HG03571 (cell line): ENCODE measurements around the gene ATXN7L2.

Experiments
- ATAC-seq: cut with Tn5 transposase; IDR thresholded peaks from one replicate; pipeline ENCODE4 v1.9.1; 2021; ENCODE audit not compliant: unreplicated experiment

The ATXN7L2 gene

GRCh38 chr1:109474697-109475096 is 9.0 kb upstream of the ATXN7L2 start:
- ATAC-seq = no peak

DNA sequence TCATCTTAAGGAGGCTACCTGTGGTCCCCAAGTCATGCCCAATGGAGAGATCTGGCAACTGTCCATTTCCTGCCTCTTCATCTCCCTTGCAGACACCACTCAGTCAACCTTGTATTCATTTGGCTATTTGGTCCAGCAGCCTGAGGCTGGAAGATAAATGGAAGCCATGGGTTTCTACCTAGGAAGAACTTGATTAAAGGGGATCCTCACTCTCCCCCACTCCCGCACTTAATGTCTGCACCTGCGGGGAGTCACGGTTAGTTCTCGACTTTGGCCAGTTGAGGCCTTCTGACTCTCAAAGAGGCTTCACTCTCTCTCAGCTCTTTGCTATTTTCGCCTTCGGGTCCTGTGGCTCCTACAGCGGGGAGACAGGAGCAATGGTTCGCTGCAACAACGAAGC is 8.4 kb upstream of the ATXN7L2 start:
- no peak for ATAC-seq

DNA sequence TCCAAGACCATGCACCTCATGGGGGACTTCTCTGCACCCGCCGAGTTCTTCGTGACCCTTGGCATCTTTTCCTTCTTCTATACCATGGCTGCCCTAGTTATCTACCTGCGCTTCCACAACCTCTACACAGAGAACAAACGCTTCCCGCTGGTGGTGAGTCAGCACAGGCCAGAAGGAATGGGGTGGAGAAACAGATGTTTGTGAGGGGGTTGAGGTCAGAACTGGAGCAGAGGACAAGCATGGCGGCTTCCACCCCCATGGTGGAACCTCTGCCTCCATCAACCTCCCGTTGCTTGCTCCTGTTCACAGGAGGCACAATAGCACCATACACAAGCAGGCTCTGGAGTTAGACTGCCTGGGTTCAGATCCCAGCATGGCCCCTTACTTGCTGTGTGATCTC is 6.9 kb upstream of the ATXN7L2 start:
- ATAC-seq = no peak

DNA sequence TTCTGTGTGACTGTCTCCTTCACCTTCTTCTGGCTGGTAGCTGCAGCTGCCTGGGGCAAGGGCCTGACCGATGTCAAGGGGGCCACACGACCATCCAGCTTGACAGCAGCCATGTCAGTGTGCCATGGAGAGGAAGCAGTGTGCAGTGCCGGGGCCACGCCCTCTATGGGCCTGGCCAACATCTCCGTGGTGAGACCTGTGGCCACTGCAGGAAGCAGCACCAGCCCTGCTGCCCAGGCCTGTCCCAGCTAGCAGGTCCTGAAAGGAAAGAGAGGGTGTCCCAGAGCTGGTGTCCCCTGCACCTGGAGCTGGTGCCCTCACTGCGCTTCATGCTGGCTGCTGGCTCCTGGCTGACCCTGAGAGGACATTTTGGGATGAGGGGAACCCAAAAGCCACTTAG is 5.9 kb upstream of the ATXN7L2 start:
- ATAC-seq = no peak

DNA sequence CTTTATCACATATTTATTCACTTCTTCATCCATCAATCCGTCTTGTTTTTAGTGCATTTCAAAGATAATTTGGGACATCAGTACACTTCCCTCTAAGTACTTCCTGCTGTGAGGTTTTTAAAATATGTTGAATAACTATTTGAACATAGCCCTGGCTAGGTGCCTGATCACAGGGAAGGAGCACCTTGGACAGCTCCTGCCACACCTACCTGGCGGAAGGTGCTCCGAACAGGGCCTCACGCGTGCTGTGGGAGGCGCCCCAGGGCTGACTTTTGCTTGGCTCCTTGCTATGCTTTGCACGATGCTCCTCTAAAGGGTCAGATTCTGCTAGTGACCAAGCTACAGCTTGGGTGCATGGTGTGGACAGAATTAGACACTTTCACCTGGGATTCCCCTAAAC is 4.9 kb upstream of the ATXN7L2 start:
- no peak for ATAC-seq

GRCh38 chr1:109479311-109479710 is 4.4 kb upstream of the ATXN7L2 start:
- no peak for ATAC-seq

- no peak for ATAC-seq
These were observed 3.8 kb upstream of the ATXN7L2 start for GRCh38 chr1:109479901-109480300.

GRCh38 chr1:109481646-109482045 is 2.1 kb upstream of the ATXN7L2 start:
- no peak for ATAC-seq

DNA sequence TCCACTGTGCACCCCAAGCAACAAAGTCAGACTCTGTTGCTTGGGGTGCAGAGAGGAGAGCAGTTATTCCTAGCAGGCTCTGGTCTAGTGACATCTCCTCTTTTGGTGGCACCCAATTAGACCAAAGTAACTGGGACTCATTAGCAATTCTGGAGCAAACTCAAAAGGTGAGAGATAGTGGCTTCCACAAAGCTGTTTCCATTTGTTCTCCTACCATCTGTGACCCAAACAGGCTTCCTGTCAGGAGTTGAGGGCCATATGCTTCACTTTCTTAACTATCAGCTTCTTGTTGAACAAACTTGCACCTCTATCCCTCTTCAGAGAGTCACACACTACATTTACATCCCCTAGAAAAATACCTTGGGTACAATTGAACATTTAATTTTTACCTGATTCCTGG is 1.5 kb upstream of the ATXN7L2 start:
- no peak for ATAC-seq

GRCh38 chr1:109482791-109483671 is 674 bp upstream of the ATXN7L2 start:
- peak; percentile 23 for ATAC-seq

GRCh38 chr1:109484519-109484975 is 842 bp downstream of the ATXN7L2 start:
- no peak for ATAC-seq

GRCh38 chr1:109485001-109485400 is 1.3 kb downstream of the ATXN7L2 start:
- ATAC-seq = no peak

- ATAC-seq = no peak
These were observed 3.6 kb downstream of the ATXN7L2 start for GRCh38 chr1:109487261-109487660.

GRCh38 chr1:109488201-109488600 is 4.5 kb downstream of the ATXN7L2 start:
- no peak for ATAC-seq

DNA sequence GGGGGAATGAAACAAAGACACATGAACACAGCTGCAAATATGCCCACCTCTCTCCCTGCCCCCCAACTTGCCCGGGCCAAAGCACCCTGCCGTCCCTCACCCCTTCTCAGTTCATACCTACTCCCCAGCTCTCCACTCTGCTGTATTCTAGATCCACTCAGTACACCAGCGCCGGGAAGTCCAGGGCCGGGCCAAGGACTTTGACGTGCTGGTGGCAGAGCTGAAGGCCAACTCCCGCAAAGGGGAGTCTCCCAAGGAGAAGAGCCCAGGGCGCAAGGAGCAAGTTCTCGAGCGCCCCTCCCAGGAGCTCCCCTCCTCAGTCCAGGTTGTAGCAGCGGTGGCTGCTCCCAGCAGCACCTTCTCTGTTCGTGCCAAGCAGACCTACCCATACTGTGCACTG is 5.0 kb downstream of the ATXN7L2 start:
- ATAC-seq = no peak

DNA sequence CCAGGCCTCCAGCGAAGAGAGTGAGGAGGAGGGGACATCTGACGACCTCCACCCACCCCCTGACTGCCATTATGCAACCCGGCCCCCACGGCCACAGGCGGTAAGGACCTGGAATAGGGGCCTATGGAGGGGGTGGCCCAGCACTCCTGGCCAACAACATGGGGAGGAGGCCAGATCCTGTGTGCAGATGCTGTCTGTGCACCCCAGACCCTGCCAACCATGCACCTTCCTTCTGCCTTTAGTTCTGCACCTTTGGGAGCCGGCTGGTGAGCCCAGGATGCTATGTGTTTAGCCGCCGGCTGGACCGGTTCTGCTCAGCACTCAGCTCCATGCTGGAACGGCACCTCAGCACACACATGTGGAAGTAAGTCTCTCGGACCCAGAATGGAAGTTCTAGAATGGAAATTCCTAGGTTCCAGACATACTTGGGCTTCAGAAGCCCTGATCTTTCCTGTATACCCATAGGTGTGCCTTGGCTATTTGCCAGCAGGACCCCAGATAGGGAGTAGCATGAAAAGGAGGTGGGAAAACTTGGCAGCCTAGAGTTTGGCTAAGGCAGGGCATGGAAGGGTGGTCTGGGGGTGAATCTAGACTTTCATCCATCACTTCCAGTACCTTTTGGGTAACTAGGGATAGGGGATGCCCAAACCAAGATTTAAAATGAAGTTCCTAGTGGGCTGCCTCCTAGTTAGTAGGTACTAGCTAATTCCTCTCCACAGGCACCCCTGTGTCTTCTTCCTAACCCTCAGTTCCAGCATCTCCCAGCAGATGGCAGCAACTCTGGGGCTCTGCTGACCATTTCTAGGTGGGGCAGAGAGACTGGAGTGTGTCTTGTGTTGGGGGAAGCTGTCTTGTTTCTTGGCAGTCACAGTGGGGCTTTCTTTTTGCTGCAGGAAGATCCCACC is 6.6 kb downstream of the ATXN7L2 start:
- no peak for ATAC-seq

DNA sequence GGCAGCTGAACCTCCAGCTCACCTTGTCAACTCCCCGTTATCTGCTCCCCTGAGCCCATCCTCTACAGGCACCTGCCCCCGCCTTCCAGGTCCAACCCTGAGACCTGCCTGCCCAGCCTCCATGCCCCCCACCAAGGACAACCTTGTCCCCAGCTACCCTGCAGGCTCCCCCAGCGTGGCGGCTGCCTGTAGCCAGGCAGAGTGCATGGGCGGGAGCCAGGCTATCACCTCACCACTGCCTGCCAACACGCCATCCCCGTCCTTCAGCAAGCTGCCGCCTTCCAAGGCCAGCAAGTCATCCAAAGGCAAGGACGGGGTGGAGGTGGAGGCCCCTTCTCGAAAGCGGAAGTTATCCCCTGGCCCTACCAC is 7.2 kb downstream of the ATXN7L2 start:
- ATAC-seq = no peak

- ATAC-seq = no peak
These were observed 7.7 kb downstream of the ATXN7L2 start for GRCh38 chr1:109491372-109491771.

DNA sequence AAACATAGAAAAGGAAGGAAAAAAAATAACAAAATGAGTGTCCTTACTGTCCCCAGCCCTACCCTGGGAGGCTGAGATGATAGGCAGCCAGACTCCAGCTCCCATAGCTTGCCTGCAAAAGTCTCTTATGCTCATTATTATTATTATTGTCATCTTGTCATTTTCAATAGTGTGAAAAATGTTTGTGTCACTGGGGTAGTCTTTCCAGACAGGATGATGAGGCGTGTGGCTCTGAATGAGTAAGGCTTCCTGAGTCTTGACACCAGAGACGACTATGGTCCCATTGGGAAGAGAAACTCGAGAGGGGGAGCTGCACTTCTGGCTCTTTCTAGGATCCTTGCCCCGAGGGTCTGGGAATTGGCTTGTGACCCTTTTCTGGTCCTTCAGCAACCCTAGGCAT is 9.1 kb downstream of the ATXN7L2 start:
- no peak for ATAC-seq

DNA sequence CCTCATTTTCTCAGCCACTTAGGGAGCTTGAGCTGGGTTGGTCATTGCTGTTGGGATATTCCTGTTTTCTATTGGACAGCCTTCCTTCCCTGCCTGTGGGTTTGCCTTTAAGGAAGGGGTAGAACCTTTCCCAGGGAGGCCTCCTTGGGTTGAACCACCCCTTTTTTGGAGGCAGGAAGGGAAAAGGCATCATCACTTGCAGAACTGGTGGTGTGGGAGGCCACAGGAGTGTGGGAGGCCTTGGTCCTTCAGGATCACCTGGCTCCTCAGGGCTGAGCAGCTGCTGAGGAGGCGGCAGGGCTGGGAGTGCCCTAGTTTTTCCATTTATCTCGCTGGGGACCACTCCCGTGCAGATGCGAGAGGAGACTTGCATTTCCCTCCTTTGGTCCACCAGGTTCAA is 9.5 kb downstream of the ATXN7L2 start:
- ATAC-seq = no peak

GRCh38 chr1:109493805-109494539 is 10.3 kb downstream of the ATXN7L2 start, which contains the start of gene CYB561D1:
Gene CYB561D1, plus strand, starts transcription at chr1:109494094. Its CDS starts 46 bp downstream, at chr1:109494140.
- ATAC-seq = peak; percentile 87
